GM23338 (cell line): ENCODE results near the gene MEMO1.

Experiments
- EZH2phosphoT487 ChIP-seq: fragments of 200-600 bp; sonication (generic); IDR thresholded peaks from one replicate; pipeline ENCODE4 v1.8.1; 2018; ENCODE audit warnings: antibody characterized with exemption; ENCODE audit not compliant: unreplicated experiment
- NANOG ChIP-seq: IDR thresholded peaks from 2 replicates; pipeline ENCODE4 v1.6.1; 2016; ENCODE audit warnings: antibody characterized with exemption, borderline replicate concordance
- ZNF114 ChIP-seq: fragments of 250-450 bp; sonication (Bioruptor Pico); IDR thresholded peaks from 2 replicates; pipeline ENCODE4 v1.5.0; 2020; ENCODE audit warnings: mild to moderate bottlenecking, moderate library complexity

DNA sequence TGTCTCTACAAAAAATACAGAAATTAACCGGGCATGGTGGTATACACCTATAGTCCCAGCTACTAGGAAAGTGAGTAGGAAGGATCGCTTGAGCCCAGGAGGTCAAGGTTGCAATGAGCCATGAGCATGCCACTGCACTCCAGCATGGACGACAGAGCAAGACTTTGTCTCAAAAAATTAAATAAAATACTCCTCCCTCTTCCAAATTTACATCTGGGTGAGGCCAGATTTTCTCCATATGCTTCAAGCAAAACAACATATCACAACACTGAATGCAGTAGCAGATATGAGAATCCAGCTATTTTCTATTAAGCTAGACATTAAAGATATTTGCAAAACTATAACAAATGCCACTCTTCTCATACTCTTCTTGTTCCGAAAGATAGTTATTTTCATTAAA, 20.9 kb downstream of the MEMO1 start:
- TF ChIP-seq EZH2phosphoT487 (no peak), ZNF114 (CRISPR knock-in tag) (no peak), NANOG (no peak)
